ENCODE results near the gene FAM241A. TPM values are rescaled to one million over a fixed set of nuclear protein-coding genes. Genes with fewer than 3 reads are reported as not detected.

The FAM241A gene
- total RNA-seq, 2 donors from 2014 or later, result 2.0 to 2.6 TPM

GRCh38 chr4:112130906-112131305, 14.3 kb upstream of the FAM241A start:
- TF ChIP-seq POLR2A (IDR thresholded peaks at IDR 0.05), result no peak
- no peak for TF ChIP-seq CTCF (IDR thresholded peaks at IDR 0.05)
- Histone ChIP-seq H3K36me3 (replicated peaks in 1 of 2; ENCODE audit: insufficient read depth in 1 of 2, low read depth in 2 of 2) (no peaks in the 10 kb centered on the region), H3K27me3 (no peaks in the 10 kb centered on the region), H3K9me3 (no peaks in the 10 kb centered on the region), H3K4me3 (no peak overlapping the region), H3K27ac (no peak overlapping the region), H3K4me1 (no peaks in the 10 kb centered on the region)
- intact Hi-C loops (cut with DNase I), result no loop called here
- ATAC-seq (no peak), DNase-seq (no peak)
- 34 to 49% methylated on average over 3 to 4 of the region's 4 CpGs for WGBS, 2 donors

GRCh38 chr4:112136551-112136950, 8.7 kb upstream of the FAM241A start:
- H3K36me3 ChIP-seq (replicated peaks in 1 of 2; ENCODE audit: insufficient read depth in 1 of 2, low read depth in 2 of 2), result no peaks in the 10 kb centered on the region
- intact Hi-C loops (cut with DNase I), result no loop called here
- TF ChIP-seq POLR2A (IDR thresholded peaks at IDR 0.05) (no peak), CTCF (IDR thresholded peaks at IDR 0.05) (no peak)
- H3K4me3 ChIP-seq, result no peak overlapping the region
- H3K27ac ChIP-seq, result no peak overlapping the region
- H3K9me3 ChIP-seq, result no peaks in the 10 kb centered on the region
- no peaks in the 10 kb centered on the region for H3K27me3 ChIP-seq
- no peaks in the 10 kb centered on the region for H3K4me1 ChIP-seq
- 79% methylated on average over 5 of the region's 5 CpGs for whole genome bisulfite sequencing, 2 donors
- DNase-seq (no peak), ATAC-seq (no peak)

GRCh38 chr4:112138538-112138937, 6.7 kb upstream of the FAM241A start:
- Histone ChIP-seq H3K27me3 (no peaks in the 10 kb centered on the region), H3K4me3 (no peak overlapping the region), H3K27ac (no peak overlapping the region), H3K4me1 (no peaks in the 10 kb centered on the region), H3K9me3 (no peaks in the 10 kb centered on the region), H3K36me3 (replicated peaks in 1 of 2; ENCODE audit: insufficient read depth in 1 of 2, low read depth in 2 of 2) (no peaks in the 10 kb centered on the region)
- TF ChIP-seq CTCF (IDR thresholded peaks at IDR 0.05), result no peak
- no peak for TF ChIP-seq POLR2A (IDR thresholded peaks at IDR 0.05)
- DNase-seq, result no peak
- ATAC-seq, result no peak
- intact Hi-C loops (cut with DNase I), result no loop called here

- DNase-seq (no peak), ATAC-seq (no peak)
- no peaks in the 10 kb centered on the region for H3K36me3 ChIP-seq (replicated peaks in 1 of 2; ENCODE audit: insufficient read depth in 1 of 2, low read depth in 2 of 2)
- TF ChIP-seq CTCF (IDR thresholded peaks at IDR 0.05) (no peak), POLR2A (IDR thresholded peaks at IDR 0.05) (no peak)
- no peaks in the 10 kb centered on the region for H3K4me1 ChIP-seq
- intact Hi-C loops (cut with DNase I), result no loop called here
- H3K4me3 ChIP-seq, result no peak overlapping the region
- H3K9me3 ChIP-seq, result no peaks in the 10 kb centered on the region
- no peak overlapping the region for H3K27ac ChIP-seq
- 60 to 61% methylated on average over 2 of the region's 2 CpGs for WGBS, 2 donors
- H3K27me3 ChIP-seq, result no peaks in the 10 kb centered on the region
Observed at GRCh38 chr4:112140536-112140935, 4.7 kb upstream of the FAM241A start.

GRCh38 chr4:112141366-112142138, 3.7 kb upstream of the FAM241A start:
- DNase-seq (no peak), ATAC-seq (no peak)
- H3K4me1 ChIP-seq, result peaks cover 3% of the 10 kb centered on the region
- H3K4me3 ChIP-seq, result no peak overlapping the region
- H3K36me3 ChIP-seq (replicated peaks in 1 of 2; ENCODE audit: insufficient read depth in 1 of 2, low read depth in 2 of 2), result no peaks in the 10 kb centered on the region
- intact Hi-C loops (cut with DNase I), result no loop called here
- no peaks in the 10 kb centered on the region for H3K27me3 ChIP-seq
- whole genome bisulfite sequencing, 2 donors, result 64 to 74% methylated on average over 6 of the region's 6 CpGs
- TF ChIP-seq POLR2A (IDR thresholded peaks at IDR 0.05), result no peak
- no peak for TF ChIP-seq CTCF (IDR thresholded peaks at IDR 0.05)
- H3K27ac ChIP-seq, result no peak overlapping the region
- H3K9me3 ChIP-seq, result no peaks in the 10 kb centered on the region

Measured in body of pancreas (tissue), 4 donors.